K562 (cell line): ENCODE measurements around the gene MTPN. TPM values are rescaled to one million over a fixed set of nuclear protein-coding genes. Genes with fewer than 3 reads are reported as not detected.

ENCODE experiments used
- JUN ChIP-seq, 2 experiments: sonication (generic) in 1 of 2; formaldehyde crosslinking in 1 of 2; IDR thresholded peaks; 2 replicates each; pipeline versions ENCODE4 v1.6.1 to v1.8.0; 2012 to 2022; ENCODE audit warnings: borderline replicate concordance in 2 of 2, mild to moderate bottlenecking in 2 of 2, improper control_type of control experiment in 1 of 2, low read depth in 1 of 2, low read length in 1 of 2, missing genetic modification reagents in 1 of 2
- LARP7 ChIP-seq: fragments of 450-650 bp; IDR thresholded peaks from 2 replicates; pipeline ENCODE4 v1.6.1; 2016
- MEF2D ChIP-seq: conservative IDR thresholded peaks from 2 replicates; pipeline ENCODE4 v1.6.1; 2016; ENCODE audit warnings: low read depth, missing genetic modification characterization, missing compliant biosample characterization
- POLR2H ChIP-seq: IDR thresholded peaks from 2 replicates; pipeline ENCODE4 v1.6.1; 2016; ENCODE audit warnings: missing genetic modification characterization, low read depth, mild to moderate bottlenecking, control low read depth, missing compliant biosample characterization, moderate library complexity
- SP2 ChIP-seq: IDR thresholded peaks from 2 replicates; pipeline ENCODE4 v1.6.1; 2011; ENCODE audit warnings: mild to moderate bottlenecking, low read depth, low read length, moderate library complexity; ENCODE audit not compliant: poor library complexity, severe bottlenecking; ENCODE audit errors: extremely low read depth
- polyA plus RNA-seq, 8 experiments: library from polyadenylated mRNA; depleted of rRNA in 4 of 8; stranded (reverse) in 5 of 8; unstranded in 3 of 8; fragments of >200 nt; fragmentation: Nextera tagmentation in 2 of 8; fragmentation: Illumina TruSeq in 1 of 8; extraction: Ambion mirVana in 2 of 8; extraction: Trizol in 1 of 8; gene quantifications; 2 replicates each; pipeline versions ENCODE4 v1.2.1 to v1.2.3, GENCODE V29; 2011 to 2014; ENCODE audit warnings: inconsistent platforms in 1 of 8, missing spikeins in 1 of 8
- total RNA-seq, 7 experiments: library from RNA; depleted of rRNA in 6 of 7; stranded (reverse); fragments of >200 nt in 6 of 7; fragmentation: Illumina TruSeq in 2 of 7; extraction: Trizol in 2 of 7; gene quantifications; 2 replicates each; pipeline versions ENCODE4 v1.2.1 to v1.2.3, GENCODE V29; 2011 to 2021; ENCODE audit warnings: low replicate concordance in 1 of 7
- TF ChIP-seq, protein P1 (sequence below): fragments of 450-650 bp; formaldehyde crosslinking; IDR thresholded peaks from 2 replicates; pipeline ENCODE4 v1.4.0; 2020; ENCODE audit warnings: mild to moderate bottlenecking, moderate library complexity
- TF ChIP-seq, protein P2 (sequence below): fragments of 250-450 bp; sonication (Bioruptor Pico); IDR thresholded peaks from 2 replicates; pipeline ENCODE4 v1.8.0; 2022; ENCODE audit warnings: moderate library complexity, mild to moderate bottlenecking, inconsistent platforms

Gene MTPN
- total and polyA plus RNA-seq, 9 of the 15 experiments (the other 6 are each of a cell fraction or from before 2014, with no cell fraction given), result 68.5 to 261 (median 156) TPM

DNA sequence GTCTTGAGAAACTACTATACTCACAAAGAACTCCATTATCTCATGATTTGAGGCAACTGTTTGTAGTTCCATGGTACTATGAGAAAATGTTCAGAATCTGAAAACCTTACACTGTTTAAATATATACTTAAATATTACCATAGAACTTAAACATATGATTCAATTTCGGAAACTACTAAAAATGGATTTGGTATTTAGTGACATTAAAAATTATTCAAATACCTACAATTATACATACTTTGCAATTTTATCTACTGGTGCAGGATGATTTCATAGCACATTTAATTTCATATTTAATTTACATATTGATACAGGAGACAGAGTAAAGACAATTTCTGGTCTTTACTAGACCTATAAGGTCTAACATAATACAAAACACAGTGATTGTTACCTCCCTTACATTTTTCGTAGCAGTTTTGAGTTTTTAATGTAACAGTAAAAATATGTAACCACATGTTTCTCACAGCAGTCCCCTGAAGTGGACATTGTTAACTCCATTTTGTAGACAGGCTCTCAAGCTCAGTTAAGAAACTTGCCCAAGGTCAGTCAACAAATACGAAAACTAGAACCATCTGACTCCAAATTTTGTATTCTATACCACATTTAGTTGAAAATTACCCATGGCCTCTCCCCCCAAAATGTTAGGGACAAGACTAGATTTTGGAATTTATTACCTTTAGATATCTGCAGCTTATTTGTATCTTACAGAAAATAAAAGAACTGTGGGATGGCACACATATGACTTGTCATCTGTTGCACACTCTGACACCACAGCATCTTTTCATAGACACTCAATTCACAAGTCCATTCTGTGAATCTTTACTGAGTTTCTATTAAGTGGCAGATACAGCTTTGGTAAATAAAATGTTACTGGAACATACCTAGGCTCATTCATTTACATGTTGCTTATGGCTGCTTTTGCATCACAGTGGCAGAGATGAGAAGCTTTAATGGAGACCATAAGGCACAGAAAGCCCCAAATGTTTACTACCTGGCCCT is 36.8 kb downstream of the MTPN start (continued):
- TF ChIP-seq, protein P1, sequence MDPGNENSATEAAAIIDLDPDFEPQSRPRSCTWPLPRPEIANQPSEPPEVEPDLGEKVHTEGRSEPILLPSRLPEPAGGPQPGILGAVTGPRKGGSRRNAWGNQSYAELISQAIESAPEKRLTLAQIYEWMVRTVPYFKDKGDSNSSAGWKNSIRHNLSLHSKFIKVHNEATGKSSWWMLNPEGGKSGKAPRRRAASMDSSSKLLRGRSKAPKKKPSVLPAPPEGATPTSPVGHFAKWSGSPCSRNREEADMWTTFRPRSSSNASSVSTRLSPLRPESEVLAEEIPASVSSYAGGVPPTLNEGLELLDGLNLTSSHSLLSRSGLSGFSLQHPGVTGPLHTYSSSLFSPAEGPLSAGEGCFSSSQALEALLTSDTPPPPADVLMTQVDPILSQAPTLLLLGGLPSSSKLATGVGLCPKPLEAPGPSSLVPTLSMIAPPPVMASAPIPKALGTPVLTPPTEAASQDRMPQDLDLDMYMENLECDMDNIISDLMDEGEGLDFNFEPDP (CRISPR knock-in tag), result no peak
- TF ChIP-seq MEF2D (tag) (no peak), JUN (IDR thresholded peaks at IDR 0.05; ENCODE audit: borderline replicate concordance, low read depth, low read length) (no peak), JUN (CRISPR knock-in tag; IDR thresholded peaks at IDR 0.05; ENCODE audit: borderline replicate concordance) (no peak), LARP7 (no peak), SP2 (no peak), POLR2H (tag) (peak; percentile 50)
- TF ChIP-seq, protein P2, sequence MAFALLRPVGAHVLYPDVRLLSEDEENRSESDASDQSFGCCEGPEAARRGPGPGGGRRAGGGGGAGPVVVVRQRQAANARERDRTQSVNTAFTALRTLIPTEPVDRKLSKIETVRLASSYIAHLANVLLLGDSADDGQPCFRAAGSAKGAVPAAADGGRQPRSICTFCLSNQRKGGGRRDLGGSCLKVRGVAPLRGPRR (CRISPR knock-in tag), result peak; percentile 79; the same call in 1 of the 2 replicates
